Ascending aorta (tissue), 2 donors: ENCODE results near the gene PIPOX. TPM values are rescaled to one million over a fixed set of nuclear protein-coding genes. Genes with fewer than 3 reads are reported as not detected.

Experiments used
- DNase-seq, 2 donors: peaks; one replicate each; pipeline ENCODE4 v3.0.0-alpha.2; 2019; ENCODE audit warnings: low spot score in 2 of 2
- H3K27ac ChIP-seq, 2 donors: fragments of 200-600 bp; sonication (generic); one replicate each; pipeline ENCODE4 v1.5.1; 2016 to 2017; ENCODE audit warnings: mild to moderate bottlenecking in 1 of 2
- H3K27me3 ChIP-seq: fragments of 200-600 bp; sonication (generic); one replicate; pipeline ENCODE4 v1.5.1; 2017
- H3K36me3 ChIP-seq, 2 donors: fragments of 200-600 bp; sonication (generic); one replicate each; pipeline ENCODE4 v1.5.1; 2016
- H3K4me1 ChIP-seq, 2 donors: fragments of 200-600 bp; sonication (generic); one replicate each; pipeline ENCODE4 v1.5.1; 2016 to 2017; ENCODE audit warnings: mild to moderate bottlenecking in 1 of 2
- H3K4me3 ChIP-seq, 2 donors: fragments of 200-600 bp; sonication (generic); one replicate each; pipeline ENCODE4 v1.5.1; 2016 to 2017; ENCODE audit warnings: mild to moderate bottlenecking in 1 of 2
- H3K9me3 ChIP-seq, 2 donors: fragments of 200-600 bp; sonication (generic); one replicate each; pipeline ENCODE4 v1.5.1; 2016
- intact Hi-C: fragments of 100-400 bp; cut with DNase I; formaldehyde crosslinking; loops from one replicate; pipeline ENCODE4 v1.15.1; 2023
- total RNA-seq: library from RNA; depleted of rRNA; stranded (reverse); fragments of >200 nt; gene quantifications from one replicate; pipeline ENCODE4 v1.1.0, GENCODE V29; 2016
- TF ChIP-seq, protein P1 (sequence below), 3 experiments: fragments of 200-600 bp in 2 of 3; fragments of 450-650 bp in 1 of 3; sonication (generic) in 2 of 3; IDR thresholded peaks; one replicate each; pipeline ENCODE4 v1.5.1; 2016 to 2019; ENCODE audit warnings: antibody characterized with exemption in 3 of 3, mild to moderate bottlenecking in 1 of 3, moderate library complexity in 1 of 3

The PIPOX gene
- total RNA-seq, 1 donor from 2014 or later = not detected

- intact Hi-C loops = no loop called here
- TF ChIP-seq, protein P1, sequence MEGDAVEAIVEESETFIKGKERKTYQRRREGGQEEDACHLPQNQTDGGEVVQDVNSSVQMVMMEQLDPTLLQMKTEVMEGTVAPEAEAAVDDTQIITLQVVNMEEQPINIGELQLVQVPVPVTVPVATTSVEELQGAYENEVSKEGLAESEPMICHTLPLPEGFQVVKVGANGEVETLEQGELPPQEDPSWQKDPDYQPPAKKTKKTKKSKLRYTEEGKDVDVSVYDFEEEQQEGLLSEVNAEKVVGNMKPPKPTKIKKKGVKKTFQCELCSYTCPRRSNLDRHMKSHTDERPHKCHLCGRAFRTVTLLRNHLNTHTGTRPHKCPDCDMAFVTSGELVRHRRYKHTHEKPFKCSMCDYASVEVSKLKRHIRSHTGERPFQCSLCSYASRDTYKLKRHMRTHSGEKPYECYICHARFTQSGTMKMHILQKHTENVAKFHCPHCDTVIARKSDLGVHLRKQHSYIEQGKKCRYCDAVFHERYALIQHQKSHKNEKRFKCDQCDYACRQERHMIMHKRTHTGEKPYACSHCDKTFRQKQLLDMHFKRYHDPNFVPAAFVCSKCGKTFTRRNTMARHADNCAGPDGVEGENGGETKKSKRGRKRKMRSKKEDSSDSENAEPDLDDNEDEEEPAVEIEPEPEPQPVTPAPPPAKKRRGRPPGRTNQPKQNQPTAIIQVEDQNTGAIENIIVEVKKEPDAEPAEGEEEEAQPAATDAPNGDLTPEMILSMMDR (IDR thresholded peaks at IDR 0.05) = no peak
Measured at GRCh38 chr17:29073045-29073444, 30.1 kb downstream of the PIPOX start.

DNA sequence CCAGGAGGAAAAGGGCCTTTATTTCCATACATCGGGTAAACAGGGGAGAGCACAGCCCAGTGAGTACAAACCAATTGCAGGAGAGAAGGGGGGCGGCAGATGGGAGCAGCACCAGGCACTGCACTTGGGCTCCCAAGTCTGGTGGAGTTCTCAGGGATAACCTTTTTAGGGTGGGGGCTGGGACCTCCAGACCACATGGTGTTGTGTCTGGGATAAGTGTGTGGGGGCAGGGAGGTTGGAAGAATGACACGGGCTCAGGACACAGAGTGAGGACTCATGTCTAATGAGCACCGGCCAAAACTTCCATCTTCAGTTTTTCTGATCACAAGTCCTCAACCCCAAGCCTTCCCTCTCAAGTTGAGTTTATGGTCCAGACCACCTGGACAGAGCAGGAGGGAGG, 30.6 kb downstream of the PIPOX start:
- H3K4me3 ChIP-seq = no peak overlapping the region
- peaks cover 5 to 16% of the 10 kb centered on the region in 2 donors for H3K36me3 ChIP-seq
- no peaks in the 10 kb centered on the region for H3K9me3 ChIP-seq
- no peak for DNase-seq
- intact Hi-C loops = no loop called here
- peaks cover 0 to 9% of the 10 kb centered on the region in 2 donors for H3K4me1 ChIP-seq
- no peak overlapping the region for H3K27ac ChIP-seq
- no peaks in the 10 kb centered on the region for H3K27me3 ChIP-seq
- TF ChIP-seq, protein P1 (IDR thresholded peaks at IDR 0.05) = no peak

More at GRCh38 chr17:29073045-29073444, 30.1 kb downstream of the PIPOX start:
- no peak for DNase-seq
- Histone ChIP-seq H3K27me3 (no peaks in the 10 kb centered on the region), H3K27ac (no peak overlapping the region), H3K4me3 (no peak overlapping the region), H3K36me3 (peaks cover under 1 to 13% of the 10 kb centered on the region in 2 donors), H3K4me1 (peaks cover 0 to 9% of the 10 kb centered on the region in 2 donors), H3K9me3 (no peaks in the 10 kb centered on the region)

DNA sequence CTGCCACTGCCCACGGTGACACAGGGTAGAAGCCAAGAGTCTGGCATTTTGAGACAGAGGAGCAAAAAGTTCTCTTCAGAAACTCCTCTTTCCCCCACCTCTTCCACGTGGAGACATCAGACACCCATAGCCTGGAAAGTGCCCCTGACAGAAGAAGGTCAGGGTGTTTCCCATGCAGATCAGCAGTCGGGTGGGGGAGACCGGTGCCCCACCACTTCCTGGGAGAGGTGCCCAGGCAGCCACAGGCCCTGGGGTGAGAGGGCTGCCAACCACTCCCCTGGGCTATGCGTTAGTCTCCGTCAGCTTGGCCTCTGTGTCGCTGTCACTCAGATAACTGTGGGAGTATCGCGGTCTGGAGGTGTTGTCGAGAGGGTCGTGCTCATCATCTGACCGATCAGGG, 31.5 kb downstream of the PIPOX start:
- no peak for DNase-seq
- Histone ChIP-seq H3K4me3 (no peak overlapping the region), H3K9me3 (no peaks in the 10 kb centered on the region), H3K36me3 (peaks cover 13 to 25% of the 10 kb centered on the region in 2 donors), H3K27ac (no peak overlapping the region), H3K4me1 (peaks cover 0 to 9% of the 10 kb centered on the region in 2 donors), H3K27me3 (no peaks in the 10 kb centered on the region)
- intact Hi-C loops = no loop called here
- TF ChIP-seq, protein P1 (IDR thresholded peaks at IDR 0.05) = no peak

DNA sequence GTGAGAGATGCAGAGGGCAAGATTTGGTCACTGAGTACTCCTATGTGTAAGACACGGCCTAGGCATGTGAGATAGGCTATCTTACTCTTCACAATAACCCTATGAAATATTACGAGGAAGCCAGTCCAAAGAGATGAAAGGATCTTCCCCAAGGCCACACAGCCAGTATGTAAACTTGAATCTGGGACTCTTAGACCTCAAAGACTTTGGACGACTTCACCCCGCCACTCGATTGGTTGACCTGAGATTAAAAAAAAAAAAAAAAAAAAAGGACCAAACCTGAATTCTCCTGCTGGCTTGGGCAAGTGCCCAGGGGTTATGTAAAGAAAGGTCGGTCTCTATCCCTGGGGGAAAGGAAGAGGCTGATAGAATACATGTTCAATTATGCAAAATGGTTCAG, 33.1 kb downstream of the PIPOX start:
- intact Hi-C loops = no loop called here

GRCh38 chr17:29076722-29077121, 33.8 kb downstream of the PIPOX start:
- Histone ChIP-seq H3K27ac (no peak overlapping the region), H3K9me3 (no peaks in the 10 kb centered on the region), H3K27me3 (no peaks in the 10 kb centered on the region), H3K36me3 (peaks cover 31 to 48% of the 10 kb centered on the region in 2 donors), H3K4me3 (no peak overlapping the region), H3K4me1 (no peaks in the 10 kb centered on the region)
- intact Hi-C loops = no loop called here
- DNase-seq = no peak
- TF ChIP-seq, protein P1 (IDR thresholded peaks at IDR 0.05) = no peak

More for the DNA sequence above, 33.1 kb downstream of the PIPOX start:
- Histone ChIP-seq H3K4me1 (no peaks in the 10 kb centered on the region), H3K4me3 (no peak overlapping the region), H3K27me3 (no peaks in the 10 kb centered on the region), H3K9me3 (no peaks in the 10 kb centered on the region), H3K27ac (no peak overlapping the region), H3K36me3 (peaks cover 29 to 41% of the 10 kb centered on the region in 2 donors)
- TF ChIP-seq, protein P1 (IDR thresholded peaks at IDR 0.05) = no peak
- DNase-seq = no peak

DNA sequence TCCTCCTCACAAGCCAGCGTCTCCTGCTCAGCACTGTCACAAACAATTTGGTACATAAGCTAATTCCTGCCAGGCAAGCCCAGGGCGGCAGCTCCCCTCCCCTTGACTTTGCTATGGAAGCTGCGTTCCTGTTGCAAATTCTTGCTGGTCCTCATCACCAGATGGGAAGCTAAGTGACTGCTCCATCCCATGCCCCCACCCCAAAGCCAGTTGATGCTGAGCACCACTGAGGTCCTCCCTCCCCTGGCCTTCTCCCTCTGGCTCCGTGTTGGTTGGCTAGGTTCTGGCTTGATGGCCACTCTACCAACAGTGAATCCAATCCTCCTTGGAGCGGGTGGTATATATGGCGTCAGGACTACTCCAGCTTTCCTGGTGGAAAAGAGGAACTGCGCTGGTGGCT, 34.4 kb downstream of the PIPOX start:
- Histone ChIP-seq H3K4me3 (no peak overlapping the region), H3K27ac (no peak overlapping the region), H3K36me3 (peaks cover 35 to 54% of the 10 kb centered on the region in 2 donors), H3K27me3 (no peaks in the 10 kb centered on the region), H3K4me1 (no peaks in the 10 kb centered on the region), H3K9me3 (no peaks in the 10 kb centered on the region)
- TF ChIP-seq, protein P1 (IDR thresholded peaks at IDR 0.05) = no peak
- no peak for DNase-seq
- intact Hi-C loops = no loop called here
